ENCODE measurements around the gene MPP1. TPM values are rescaled to one million over a fixed set of nuclear protein-coding genes. Genes with fewer than 3 reads are reported as not detected.
A peak's percentile ranks its signal among the peaks of the same experiment; 100 is the strongest.

The MPP1 gene
- total RNA-seq, 1 donor from 2014 or later = 39.5 TPM

DNA sequence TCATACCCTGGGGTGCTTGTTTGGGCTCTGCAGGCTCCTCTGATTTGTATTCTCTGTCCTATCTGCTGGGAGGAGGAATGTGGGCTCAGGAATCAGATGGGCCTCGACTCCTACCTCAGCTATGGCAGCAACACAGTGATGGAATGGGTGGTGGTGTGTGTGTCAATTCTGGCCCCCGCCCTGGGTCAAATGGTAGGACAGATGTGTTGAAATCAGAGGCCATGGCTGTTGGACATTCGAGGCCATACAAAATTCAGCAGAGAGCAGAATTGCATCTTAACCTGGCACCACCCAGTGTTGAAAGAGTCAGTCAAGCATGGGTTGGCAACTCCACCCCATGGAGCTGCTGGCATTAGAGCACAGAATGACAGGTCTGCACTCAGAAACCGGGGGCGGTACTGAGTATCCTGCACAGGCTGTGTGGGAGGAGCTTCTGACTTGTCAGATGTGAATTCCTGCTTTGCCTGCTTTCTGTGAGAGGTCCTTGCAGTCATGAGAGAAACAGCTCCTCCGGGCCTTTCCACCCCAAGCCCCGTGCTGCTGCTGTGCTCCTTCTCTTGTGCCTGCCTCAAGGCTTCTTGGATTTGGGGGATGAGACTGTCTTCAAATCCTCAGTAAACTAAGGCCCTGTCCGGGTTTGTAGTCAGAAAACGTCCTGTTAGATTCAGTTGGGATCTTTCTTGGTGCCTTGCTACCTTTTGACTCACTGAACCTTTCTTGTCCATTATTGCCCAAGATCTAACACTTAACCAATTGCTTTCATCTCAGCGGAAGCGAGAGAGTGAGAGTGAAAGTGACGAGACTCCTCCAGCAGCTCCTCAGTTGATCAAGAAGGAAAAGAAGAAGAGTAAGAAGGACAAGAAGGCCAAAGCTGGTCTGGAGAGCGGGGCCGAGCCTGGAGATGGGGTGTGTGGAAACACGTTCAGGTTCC, 29.6 kb downstream of the MPP1 start:
- DNase-seq = peak; percentile 29

DNA sequence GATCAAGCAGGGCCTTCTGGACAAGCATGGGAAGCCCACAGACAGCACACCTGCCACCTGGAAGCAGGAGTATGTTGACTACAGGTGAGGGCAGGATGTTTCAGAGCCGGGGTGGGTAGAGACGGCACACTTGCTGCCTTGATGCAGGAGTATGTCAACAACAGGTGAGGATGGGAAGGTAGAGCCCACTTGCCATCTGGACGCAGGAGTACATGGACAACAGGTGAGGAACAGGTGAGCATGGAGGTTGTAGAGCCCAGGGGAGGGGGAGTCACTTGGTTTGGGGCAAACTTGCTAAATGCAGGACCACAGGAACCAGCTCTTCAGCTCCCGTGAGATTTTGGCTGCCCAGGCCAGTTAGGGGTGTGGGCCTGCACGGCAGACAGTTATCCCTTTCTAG, 30.7 kb downstream of the MPP1 start:
- DNase-seq = no peak

DNA sequence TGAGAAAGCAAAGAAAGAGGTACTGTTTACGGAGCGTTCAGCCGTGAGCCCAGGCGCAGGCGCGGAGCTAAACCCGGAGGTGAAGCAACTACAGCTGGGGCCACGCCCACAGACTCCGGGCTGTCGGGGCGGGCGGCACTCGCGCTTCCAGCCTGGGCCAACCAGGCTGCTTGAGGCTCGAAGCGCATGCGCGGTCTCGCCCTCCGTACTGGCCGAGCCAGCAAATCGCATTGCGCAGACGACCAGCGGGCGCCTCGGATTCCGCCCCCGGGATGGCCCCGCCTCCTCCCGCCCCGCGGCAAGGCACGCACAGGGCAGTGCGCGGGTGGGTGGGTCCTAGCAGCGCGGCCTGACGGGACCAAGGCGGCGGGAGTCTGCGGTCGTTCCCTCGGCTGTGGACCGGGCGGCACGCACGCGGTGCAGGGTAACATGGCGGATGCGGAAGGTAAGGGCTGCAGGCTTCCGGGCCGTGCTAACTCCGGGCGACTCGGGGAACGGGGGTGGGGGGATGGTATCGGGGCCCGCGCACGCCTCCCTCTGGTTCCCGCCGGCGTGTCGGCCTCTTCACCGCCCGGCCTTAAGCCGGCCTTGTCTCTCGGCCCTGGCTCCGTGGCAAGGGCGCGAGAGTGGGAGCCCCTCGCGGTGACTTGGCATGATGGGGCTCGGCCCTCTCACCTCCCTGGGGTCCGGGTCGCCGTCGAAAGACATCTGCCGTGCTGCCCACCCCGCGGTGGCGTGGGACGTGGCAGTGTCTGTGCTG, 42.6 kb downstream of the MPP1 start, which contains the start of gene DKC1:
Gene DKC1, plus strand, starts transcription at position 328 of the 760 bp plus-strand sequence. Its CDS starts 102 bp downstream, at position 430.
- DNase-seq = peak; percentile 96

DNA sequence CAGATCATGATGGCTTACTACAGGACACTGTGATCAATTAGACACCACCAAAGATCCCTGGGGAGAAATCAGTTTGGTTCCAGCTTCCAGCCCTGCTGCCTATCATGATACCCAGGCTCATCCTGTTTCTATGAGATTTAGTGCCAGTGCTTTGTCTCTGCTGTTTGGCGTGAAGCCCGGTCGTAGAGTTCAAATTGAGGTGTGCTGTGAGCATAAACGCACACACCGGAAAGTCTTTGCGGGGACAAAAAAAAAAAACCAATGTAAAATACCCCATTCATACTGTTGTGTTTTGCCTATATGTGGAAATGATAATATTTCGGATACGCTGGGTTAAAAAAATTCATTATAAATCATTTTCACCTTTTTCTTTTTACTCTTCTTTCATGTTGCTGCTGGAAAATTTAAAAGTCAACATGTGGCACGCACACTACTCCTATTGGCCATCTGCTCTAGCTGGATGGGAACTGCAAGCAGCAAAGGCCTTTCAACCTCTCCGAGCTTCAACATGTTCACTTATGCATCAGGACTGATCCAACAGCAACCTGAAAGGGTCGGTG, 43.2 kb downstream of the MPP1 start:
- DNase-seq = peak; percentile 65

DNA sequence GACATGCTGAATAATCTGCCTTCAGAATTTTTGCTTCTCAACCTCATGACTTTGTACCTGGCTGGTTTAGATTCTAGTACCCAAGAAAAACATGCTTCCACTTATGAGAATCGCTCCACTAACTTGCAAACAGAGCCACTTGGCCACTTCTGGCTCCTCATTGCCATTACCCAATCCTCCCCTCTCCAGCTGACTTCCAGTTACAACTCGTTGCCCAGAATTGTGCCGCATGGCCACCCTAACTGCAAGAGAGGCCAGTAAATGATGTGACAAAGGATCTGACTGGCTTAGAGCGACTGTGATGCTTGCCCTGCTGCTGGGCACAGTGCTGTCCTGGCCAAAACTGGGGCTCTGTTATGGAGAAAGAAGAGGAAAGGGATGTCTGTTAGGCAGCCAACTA, 46.6 kb downstream of the MPP1 start:
- DNase-seq = no peak

DNA sequence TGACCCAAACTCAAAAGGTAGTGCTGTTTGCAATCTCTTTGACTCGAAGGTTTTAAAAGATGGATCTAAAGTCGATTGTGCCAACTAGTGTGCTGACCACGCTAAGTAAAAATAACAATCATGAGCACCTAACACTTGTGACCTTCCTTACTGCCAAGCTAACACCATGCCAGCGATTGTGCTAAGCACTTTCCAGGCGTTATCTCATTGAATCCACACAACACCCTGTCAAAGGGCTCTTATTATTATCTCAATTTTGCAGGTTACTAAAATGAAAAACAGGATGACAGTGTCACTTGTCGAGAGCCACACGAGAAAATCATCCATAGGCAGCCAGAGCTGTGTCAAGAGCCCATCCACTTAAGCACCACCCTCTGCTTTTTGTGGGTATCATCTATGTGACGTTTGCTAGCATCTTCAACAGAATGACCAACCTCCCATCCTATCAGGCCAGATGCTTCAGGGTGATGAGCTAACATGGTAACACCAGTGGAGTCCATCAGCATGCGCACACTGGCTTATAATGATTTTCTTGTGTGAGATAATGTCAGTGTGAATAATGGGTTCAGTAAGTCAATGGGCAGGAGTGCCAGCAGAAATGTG, 53.5 kb downstream of the MPP1 start:
- DNase-seq = peak; percentile 19

DNA sequence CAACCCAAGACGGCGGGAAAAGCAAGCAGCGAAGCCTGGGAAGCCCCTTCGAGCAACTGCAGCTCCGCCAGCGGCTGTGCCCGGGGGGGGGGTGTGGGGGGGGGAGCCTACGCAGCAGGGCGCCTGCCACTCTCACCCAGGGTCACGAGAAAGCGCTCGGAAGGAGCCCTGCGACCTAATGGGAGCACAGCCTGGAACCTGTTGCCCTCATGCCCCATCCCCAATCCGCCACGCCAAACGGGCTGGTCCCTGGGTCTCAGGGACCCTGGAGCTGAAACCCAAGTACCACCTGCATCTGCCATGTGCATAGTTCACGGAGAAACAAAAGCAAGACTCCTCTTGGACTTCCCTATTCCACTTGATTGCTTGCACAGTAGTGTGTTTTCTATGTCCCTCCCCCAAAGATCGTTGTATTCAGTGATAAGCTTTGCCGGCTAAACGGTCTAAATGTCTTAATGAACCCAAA, 54.0 kb downstream of the MPP1 start:
- DNase-seq = peak; percentile 16

DNA sequence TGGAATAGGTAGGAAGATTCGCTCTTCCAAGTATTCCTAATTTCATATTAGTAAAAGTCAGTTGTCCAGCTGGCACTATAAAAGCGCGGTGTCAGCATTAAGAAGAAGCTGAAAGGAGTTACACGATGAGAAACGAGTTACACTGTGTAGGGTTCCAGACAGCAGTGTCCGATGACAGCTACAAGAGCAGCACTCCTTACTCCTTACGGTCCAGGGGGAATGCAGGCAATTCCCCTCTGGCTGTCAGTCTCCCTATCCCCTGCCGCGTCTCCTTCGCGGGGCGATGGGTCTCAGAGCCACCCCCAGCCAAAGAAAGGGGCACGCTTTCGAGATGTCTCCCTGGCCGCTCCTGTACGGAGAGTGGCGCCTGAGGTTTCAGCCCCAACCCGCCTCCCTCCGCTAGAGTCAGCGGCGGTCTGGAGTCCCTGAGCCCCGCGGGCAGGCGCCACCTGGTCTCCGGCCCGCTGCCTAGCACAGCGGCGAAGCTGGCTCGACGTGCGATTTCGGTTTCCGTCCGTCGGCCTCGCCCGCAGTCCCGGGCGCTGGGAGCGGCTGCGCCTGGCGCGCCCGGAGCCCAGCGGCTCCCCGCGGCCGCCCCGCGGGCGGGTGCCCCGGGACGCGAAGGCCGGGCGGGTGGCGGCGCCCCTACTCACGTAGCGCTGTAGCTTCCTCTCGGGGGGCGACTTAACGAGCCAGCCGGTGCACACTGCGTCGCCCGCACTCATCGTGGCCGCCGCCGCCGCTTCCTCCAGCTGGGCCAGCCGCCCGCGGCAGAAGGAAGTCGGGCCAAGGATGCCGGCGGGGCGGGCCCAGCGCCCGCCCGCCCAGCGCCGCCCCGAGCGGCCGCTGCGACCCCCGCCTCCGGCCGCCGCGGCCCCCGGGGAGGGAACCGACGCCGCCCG, 54.7 kb downstream of the MPP1 start, which contains the start of gene GAB3:
Gene GAB3, minus strand, starts transcription at position 777 of the 902 bp plus-strand sequence. Its CDS starts 52 bp downstream, at position 725.
- peak; percentile 50 for DNase-seq

DNA sequence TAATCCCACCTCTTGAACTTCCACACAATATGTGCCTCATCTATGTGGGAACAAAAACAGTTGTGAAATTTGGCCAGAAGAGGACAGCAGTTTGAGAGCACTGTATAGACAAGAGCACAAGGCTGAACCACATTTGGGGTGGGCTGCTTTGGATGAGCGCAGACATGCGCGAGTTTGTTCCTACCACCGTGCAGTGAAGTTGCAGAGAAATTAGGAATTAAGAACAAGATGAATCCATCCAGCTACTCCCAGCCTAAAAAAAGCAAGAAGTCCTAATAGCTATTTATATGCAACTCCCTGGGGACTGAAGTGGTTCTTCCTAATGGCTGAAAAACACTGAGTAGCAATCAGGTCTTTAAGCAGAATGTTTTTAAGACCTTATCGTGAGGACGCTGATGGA, 55.4 kb downstream of the MPP1 start:
- peak; percentile 15 for DNase-seq

DNA sequence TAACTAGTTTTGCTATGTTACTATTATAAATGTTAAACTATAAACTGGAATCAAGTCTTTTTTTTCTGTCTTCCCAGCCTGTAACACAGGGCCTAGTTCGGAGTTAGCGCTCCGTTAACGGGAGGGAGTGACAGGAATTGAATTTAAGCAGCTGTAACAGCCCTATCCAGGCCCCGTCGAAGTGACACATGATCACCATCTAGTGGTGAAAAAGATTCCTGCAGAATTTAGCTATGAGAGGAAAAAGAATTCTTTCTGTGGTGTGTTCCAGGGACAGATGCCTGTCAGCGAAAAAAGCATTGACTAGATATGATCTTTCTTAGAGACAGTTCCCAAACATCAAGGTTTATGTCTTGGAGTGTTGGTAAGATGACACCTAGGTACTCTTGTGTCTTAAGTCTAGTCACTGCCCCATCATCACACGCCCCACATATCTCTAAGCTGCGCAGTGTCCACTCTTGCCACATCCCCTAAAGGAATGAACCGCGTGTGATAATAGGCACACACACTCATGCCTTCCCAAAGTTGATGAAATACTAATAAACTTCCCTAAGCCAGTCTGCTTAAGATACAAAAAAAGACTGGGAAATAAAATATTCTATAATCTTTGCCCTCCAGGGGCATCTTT, 56.5 kb downstream of the MPP1 start:
- peak; percentile 77 for DNase-seq

DNA sequence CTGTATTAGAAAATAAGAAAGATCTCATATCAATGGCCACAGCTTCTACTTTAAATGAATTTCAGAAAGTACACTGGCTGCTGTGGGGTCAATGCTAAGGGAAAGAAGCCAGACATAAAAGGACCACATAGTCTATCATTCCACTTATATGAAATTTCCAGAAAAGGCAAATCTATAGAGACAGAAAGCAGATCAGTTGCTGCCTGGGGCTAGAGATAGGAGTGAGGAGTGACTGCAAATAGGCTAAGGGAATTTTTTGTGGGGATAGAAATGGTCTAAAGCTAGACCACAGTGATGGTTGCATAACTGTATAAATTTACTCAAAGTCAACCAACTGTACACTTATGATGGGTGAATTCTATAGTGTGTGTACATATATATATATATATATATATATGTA, 62.7 kb downstream of the MPP1 start:
- no peak for DNase-seq

DNA sequence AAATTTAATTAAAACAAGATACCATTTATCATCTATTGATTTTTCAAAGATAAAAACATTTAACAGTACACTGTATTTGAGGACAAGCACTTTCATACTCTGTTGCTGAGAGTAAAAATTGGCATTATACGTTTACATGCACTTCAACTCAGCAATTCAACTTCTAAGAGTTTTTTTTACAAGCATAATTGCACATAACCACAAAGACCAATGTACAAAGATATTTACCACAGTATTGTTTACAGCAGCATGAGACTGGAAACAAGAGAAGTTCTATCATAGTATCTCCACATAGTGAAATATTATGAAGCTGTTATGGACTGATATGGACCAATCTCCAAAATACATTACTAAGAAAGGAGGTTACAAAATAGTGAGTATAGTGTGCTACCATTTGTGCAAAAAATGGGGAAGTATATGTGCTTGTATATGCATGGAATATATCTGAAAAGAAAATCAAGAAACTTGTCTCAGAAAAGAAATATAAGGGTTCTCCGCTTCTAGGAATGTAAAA, 65.3 kb downstream of the MPP1 start:
- no peak for DNase-seq

DNA sequence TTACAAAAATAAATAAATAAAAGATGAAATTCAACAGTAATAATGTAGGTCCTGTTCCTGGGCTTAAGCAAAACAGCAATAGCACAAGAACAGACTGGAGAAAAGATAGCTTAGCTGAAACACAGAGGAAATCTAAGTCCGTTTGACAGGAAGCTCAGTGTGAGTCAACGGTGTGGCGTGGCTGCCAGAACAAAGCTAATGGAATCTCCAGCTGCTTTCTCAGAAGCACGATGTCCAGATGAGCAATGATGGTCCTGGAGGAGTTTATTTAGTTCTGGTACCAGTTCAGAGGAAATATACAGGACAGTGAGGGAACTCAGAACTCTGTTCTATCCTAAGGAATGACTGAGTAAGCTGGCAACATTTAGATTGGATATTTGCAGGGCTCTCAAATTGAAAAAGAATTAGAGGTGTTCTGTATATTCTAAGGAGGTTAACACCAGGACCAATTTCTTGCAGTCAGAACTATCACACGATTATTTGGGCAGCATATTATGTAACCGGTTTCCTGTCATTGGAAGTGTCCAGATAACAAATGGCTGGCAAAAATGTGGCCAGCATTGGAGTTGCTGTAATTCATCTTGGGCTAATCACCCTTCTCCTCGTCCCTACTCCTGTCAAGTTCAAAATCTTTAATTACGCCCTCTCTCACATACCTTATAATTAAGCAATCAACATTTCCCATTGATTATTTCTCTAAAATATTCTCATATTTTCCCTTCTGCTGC, 67.1 kb downstream of the MPP1 start:
- DNase-seq = peak; percentile 90

DNA sequence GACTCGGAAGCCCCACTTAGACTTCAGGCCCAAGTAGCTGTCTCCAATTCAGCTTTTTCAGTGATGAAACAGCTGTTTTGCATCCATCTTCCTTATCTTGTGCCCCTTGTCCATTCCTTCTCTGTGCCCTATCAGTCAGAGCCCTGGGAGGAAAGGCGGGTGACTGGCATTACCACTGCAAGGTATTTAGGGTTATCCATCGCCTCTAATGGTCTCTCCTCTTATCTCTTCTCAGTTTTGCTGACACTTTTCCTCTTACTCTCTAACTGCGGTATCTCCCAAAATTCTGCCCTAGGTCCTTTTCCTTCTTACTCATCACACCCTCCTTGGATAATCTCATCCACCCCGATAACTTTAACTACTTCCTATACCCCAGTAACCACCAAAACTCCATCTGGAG, 68.1 kb downstream of the MPP1 start:
- DNase-seq = no peak

DNA sequence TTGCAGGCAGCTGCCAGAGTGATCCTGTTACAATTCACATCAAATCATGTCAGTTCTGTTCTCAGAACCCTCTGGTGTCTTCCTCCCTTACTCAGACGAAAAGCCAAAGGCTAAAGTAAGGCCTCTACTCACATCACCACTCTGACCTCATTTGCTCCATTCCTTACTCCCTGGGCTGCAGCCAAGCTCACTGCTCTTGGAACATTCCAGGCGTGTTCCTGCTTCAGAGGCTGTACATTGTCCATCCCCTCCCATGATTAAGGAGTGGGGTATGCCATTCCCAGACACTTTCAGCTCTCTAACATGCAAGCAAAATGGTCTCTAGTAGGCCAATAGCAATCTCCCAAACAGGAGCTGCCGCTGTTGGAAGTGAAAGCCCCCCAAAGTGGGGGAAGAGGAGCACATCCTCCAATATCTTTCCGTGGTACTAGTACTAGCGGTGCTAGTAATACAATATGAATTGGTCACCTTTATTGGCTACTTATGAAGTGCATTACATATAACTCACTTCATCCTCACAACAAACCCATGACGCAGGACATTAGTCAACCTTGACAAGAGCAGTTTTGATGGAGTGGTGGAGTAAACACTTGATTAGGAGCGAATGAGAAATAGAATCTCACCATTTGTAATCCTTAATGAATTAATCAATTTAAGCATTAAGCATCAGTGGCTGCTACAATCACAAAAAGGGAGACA, 69.4 kb downstream of the MPP1 start:
- DNase-seq = peak; percentile 86

DNA sequence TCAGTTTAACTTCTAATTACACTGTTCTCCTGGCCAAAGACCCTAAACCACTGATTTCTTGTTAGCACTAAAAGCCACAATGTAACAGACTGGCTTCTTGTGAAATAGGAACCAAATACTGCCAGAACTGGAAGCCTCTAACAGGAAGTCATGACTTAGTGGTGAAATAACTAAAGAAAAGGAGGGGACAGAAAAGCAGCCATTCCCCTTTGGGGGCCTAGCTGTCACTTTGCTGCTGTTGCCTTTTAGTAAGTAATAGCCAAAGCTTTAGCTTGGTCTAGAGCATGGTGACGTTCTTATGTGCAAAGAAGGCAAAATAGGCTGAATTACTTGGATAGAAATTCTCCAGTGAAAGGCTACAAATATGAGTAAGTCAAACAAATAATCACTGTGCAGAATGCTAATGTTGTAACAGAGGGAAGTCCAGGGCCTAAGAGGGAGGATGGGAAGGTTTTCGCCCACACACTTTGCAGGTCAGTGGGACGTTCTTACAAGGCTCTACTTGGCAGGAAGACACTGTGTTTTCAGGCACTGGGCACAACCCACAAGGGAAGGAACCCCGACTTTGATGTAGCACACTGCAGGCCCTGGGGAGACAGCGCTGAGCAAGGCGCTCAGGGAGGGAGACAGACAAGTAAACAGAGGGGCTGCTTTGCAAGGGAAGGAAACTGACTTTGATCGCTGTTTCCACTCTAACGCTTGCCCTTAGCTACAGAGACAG, 71.1 kb downstream of the MPP1 start:
- peak; percentile 51 for DNase-seq

DNA sequence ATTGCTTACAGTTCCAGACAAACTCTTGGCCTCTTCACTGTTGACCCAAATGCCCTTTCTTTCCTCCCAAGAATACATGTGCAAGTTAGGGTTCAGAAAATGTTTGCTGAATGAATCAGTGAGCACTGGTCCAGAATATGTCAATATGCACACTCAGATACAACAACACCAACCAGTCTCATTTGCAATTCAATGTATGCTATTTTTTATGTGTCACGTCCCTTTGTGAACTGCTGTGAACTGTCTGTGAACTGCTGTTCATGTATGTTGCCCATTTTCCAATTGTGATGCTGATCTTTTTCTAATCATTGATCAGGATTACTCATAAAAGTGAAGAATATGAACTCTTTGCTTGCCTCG, 72.2 kb downstream of the MPP1 start:
- DNase-seq = peak; percentile 52

DNA sequence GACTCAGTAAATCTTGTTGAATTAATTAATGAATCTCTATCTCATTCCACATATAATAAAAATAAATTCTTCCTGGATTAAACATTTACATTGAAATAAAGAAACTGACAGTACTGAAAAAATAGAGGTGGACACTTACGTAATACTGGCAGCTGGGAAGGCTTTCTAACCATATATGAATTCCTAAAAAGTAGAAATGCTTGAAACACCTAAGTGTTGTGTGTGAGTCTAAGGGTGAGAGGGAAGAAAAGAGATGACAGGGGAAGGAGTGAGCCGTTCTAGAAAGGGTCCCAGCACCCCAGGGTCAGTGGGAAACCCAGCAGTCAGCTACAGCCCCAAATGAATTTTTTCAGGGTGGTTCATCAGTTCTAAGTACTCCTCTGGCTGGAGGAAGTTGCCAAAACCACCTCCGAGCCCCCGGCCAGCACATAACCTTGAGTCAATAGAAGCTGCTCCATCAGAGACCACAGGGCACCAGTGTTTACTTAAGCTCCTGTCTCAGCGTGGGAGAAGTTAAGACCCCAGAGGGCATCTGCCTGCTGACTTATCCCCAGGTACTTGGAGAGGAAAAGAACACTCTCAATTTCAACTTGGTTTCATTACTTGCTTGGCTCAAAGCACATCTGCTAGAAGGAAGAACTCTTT, 72.7 kb downstream of the MPP1 start:
- no peak for DNase-seq

All from dermis blood vessel endothelial cell (primary cell).